HT-29 (cell line): ENCODE data around the gene LTN1. TPM values are rescaled to one million over a fixed set of nuclear protein-coding genes. Genes with fewer than 3 reads are reported as not detected.
"Not testable (repeated sequence)": the region's sequence is repeated elsewhere in the genome, so short reads cannot be mapped to it uniquely, and the experiment has no call there.

Experiments
- DNase-seq: peaks from one replicate; pipeline ENCODE4 v3.0.0-alpha.2; 2015; ENCODE audit warnings: low spot score
- total RNA-seq: library from RNA; depleted of rRNA; stranded (reverse); fragments of >200 nt; shearing (Covaris generic); gene quantifications from 2 replicates; pipeline ENCODE4 v1.2.3, GENCODE V29; 2014

Gene LTN1
- total RNA-seq, 1 experiment from 2014 or later: 6.3 TPM

- DNase-seq: no peak
Measured at GRCh38 chr21:28991861-28992525, 684 bp downstream of the LTN1 start.

- DNase-seq: not testable (repeated sequence)
Measured at GRCh38 chr21:28988146-28988545, 4.5 kb downstream of the LTN1 start.

- no peak for DNase-seq
Measured at GRCh38 chr21:28986677-28987076, 6.0 kb downstream of the LTN1 start.

- DNase-seq: no peak
Measured at GRCh38 chr21:28982637-28983036, 10.0 kb downstream of the LTN1 start.

GRCh38 chr21:28979092-28979491 lies 13.6 kb downstream of the LTN1 start:
- no peak for DNase-seq

GRCh38 chr21:28975397-28975796 lies 17.3 kb downstream of the LTN1 start:
- no peak for DNase-seq

- DNase-seq: no peak
Measured at GRCh38 chr21:28974531-28975227, 18.0 kb downstream of the LTN1 start.

GRCh38 chr21:28972398-28972797 lies 20.3 kb downstream of the LTN1 start:
- DNase-seq: no peak

- DNase-seq: no peak
Measured at GRCh38 chr21:28971171-28971570, 21.5 kb downstream of the LTN1 start.

- DNase-seq: no peak
Measured at GRCh38 chr21:28963831-28964230, 28.8 kb downstream of the LTN1 start.

GRCh38 chr21:28962465-28962864 lies 30.2 kb downstream of the LTN1 start:
- no peak for DNase-seq

- DNase-seq: no peak
Measured at GRCh38 chr21:28961927-28962326, 30.8 kb downstream of the LTN1 start.

GRCh38 chr21:28960245-28960644 lies 32.4 kb downstream of the LTN1 start:
- DNase-seq: no peak

- no peak for DNase-seq
Measured at GRCh38 chr21:28959367-28960099, 33.1 kb downstream of the LTN1 start.

- no peak for DNase-seq
Measured at GRCh38 chr21:28953247-28953646, 39.4 kb downstream of the LTN1 start.

- no peak for DNase-seq
Measured at GRCh38 chr21:28952686-28953085, 40.0 kb downstream of the LTN1 start.

- no peak for DNase-seq
Measured at GRCh38 chr21:28949318-28949717, 43.4 kb downstream of the LTN1 start.

GRCh38 chr21:28944296-28944695 lies 48.4 kb downstream of the LTN1 start:
- DNase-seq: no peak

- no peak for DNase-seq
Measured at GRCh38 chr21:28943631-28944030, 49.0 kb downstream of the LTN1 start.

GRCh38 chr21:28938726-28939125 lies 54.0 kb downstream of the LTN1 start:
- no peak for DNase-seq

- no peak for DNase-seq
Measured at GRCh38 chr21:28937737-28938136, 54.9 kb downstream of the LTN1 start.

GRCh38 chr21:28936721-28937120 lies 56.0 kb downstream of the LTN1 start:
- no peak for DNase-seq

- no peak for DNase-seq
Measured at GRCh38 chr21:28936036-28936435, 56.6 kb downstream of the LTN1 start.
